GM21367 (cell line): ENCODE measurements around the gene ACAP3.
"Not testable (repeated sequence)": the region's sequence is repeated elsewhere in the genome, so short reads cannot be mapped to it uniquely, and the experiment has no call there.

Experiments
- ATAC-seq: cut with Tn5 transposase; IDR thresholded peaks from one replicate; pipeline ENCODE4 v1.9.1; 2021; ENCODE audit not compliant: unreplicated experiment

ACAP3 gene

GRCh38 chr1:1268284-1268682, 39.4 kb downstream of the ACAP3 start:
- no peak for ATAC-seq

- no peak for ATAC-seq
Measured at GRCh38 chr1:1267488-1268283, 40.0 kb downstream of the ACAP3 start.

GRCh38 chr1:1264868-1265272, 42.9 kb downstream of the ACAP3 start:
- ATAC-seq: no peak

- ATAC-seq: no peak
Measured at GRCh38 chr1:1264026-1264425, 43.7 kb downstream of the ACAP3 start.

GRCh38 chr1:1262758-1263157, 45.0 kb downstream of the ACAP3 start:
- no peak for ATAC-seq

GRCh38 chr1:1262071-1262470, 45.7 kb downstream of the ACAP3 start:
- no peak for ATAC-seq

GRCh38 chr1:1260843-1261560, 46.7 kb downstream of the ACAP3 start:
- ATAC-seq: no peak

- ATAC-seq: no peak
Measured at GRCh38 chr1:1259951-1260600, 47.7 kb downstream of the ACAP3 start.

- ATAC-seq: no peak
Measured at GRCh38 chr1:1259540-1259939, 48.2 kb downstream of the ACAP3 start.

- no peak for ATAC-seq
Measured at GRCh38 chr1:1259119-1259488, 48.6 kb downstream of the ACAP3 start.

GRCh38 chr1:1256956-1257871, 50.5 kb downstream of the ACAP3 start:
- ATAC-seq: no peak

- ATAC-seq: no peak
Measured at GRCh38 chr1:1255611-1256010, 52.1 kb downstream of the ACAP3 start.

- no peak for ATAC-seq
Measured at GRCh38 chr1:1255078-1255477, 52.7 kb downstream of the ACAP3 start.

GRCh38 chr1:1254667-1254998, 53.1 kb downstream of the ACAP3 start:
- ATAC-seq: no peak

- no peak for ATAC-seq
Measured at GRCh38 chr1:1253972-1254666, 53.6 kb downstream of the ACAP3 start.

GRCh38 chr1:1253314-1253713, 54.4 kb downstream of the ACAP3 start:
- ATAC-seq: no peak

- ATAC-seq: no peak
Measured at GRCh38 chr1:1250786-1251284, 56.9 kb downstream of the ACAP3 start.

- not testable (repeated sequence) for ATAC-seq
Measured at GRCh38 chr1:1248009-1248913, 59.5 kb downstream of the ACAP3 start.

- no peak for ATAC-seq
Measured at GRCh38 chr1:1247341-1247913, 60.3 kb downstream of the ACAP3 start.
